ENCODE results near the gene DNAAF1.

The DNAAF1 gene

GRCh38 chr16:84156342-84156784, 11.3 kb downstream of the DNAAF1 start:
- no peak overlapping the region for H3K27ac ChIP-seq (ENCODE audit: low read depth in 2 of 2, low read length in 2 of 2)
- H3K4me1 ChIP-seq (ENCODE audit: control insufficient read depth in 2 of 2, insufficient read depth in 2 of 2, low read length in 2 of 2) = no peaks in the 10 kb centered on the region
- no peaks in the 10 kb centered on the region for H3K9me3 ChIP-seq (ENCODE audit: control insufficient read depth in 2 of 2, low read length in 2 of 2)
- no peaks in the 10 kb centered on the region for H3K36me3 ChIP-seq (ENCODE audit: control insufficient read depth in 2 of 2, insufficient read depth in 2 of 2, low read length in 2 of 2)
- no peak overlapping the region for H3K4me3 ChIP-seq (ENCODE audit: low read length in 2 of 2)
- peaks cover 2 to 5% of the 10 kb centered on the region in 2 donors for H3K27me3 ChIP-seq (ENCODE audit: control insufficient read depth in 2 of 2, insufficient read depth in 2 of 2, low read length in 2 of 2)
- H3K9ac ChIP-seq (ENCODE audit: low read depth in 1 of 2, low read length in 2 of 2) = no peak overlapping the region

GRCh38 chr16:84159007-84159406, 13.9 kb downstream of the DNAAF1 start:
- Histone ChIP-seq H3K9ac (ENCODE audit: low read depth in 1 of 2, low read length in 2 of 2) (no peak overlapping the region), H3K27me3 (ENCODE audit: control insufficient read depth in 2 of 2, insufficient read depth in 2 of 2, low read length in 2 of 2) (peaks cover 2 to 8% of the 10 kb centered on the region in 2 donors), H3K27ac (ENCODE audit: low read depth in 2 of 2, low read length in 2 of 2) (no peak overlapping the region), H3K4me1 (ENCODE audit: control insufficient read depth in 2 of 2, insufficient read depth in 2 of 2, low read length in 2 of 2) (no peaks in the 10 kb centered on the region), H3K9me3 (ENCODE audit: control insufficient read depth in 2 of 2, low read length in 2 of 2) (no peaks in the 10 kb centered on the region), H3K4me3 (ENCODE audit: low read length in 2 of 2) (no peak overlapping the region), H3K36me3 (ENCODE audit: control insufficient read depth in 2 of 2, insufficient read depth in 2 of 2, low read length in 2 of 2) (no peaks in the 10 kb centered on the region)

DNA sequence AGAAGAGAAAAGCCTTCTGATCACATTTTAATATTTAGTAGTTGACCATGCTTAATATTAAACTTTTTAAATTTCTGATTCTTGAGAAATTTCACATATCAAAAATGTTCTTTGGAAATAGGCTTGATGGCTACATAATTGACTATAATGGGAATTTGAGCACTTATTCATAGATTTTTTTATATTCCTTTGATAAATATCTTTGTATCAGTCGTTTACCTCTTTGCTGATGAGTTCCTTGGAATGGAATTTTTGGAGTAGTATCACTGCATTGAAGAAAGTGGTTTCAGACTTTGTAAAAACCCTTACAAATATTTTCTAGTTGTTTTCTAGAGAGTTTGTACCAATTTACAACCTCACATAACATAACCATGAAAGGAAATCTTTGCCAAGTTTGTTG, 14.7 kb downstream of the DNAAF1 start:
- Histone ChIP-seq H3K36me3 (ENCODE audit: control insufficient read depth in 2 of 2, insufficient read depth in 2 of 2, low read length in 2 of 2) (no peaks in the 10 kb centered on the region), H3K4me3 (ENCODE audit: low read length in 2 of 2) (no peak overlapping the region), H3K9ac (ENCODE audit: low read depth in 1 of 2, low read length in 2 of 2) (no peak overlapping the region)

DNA sequence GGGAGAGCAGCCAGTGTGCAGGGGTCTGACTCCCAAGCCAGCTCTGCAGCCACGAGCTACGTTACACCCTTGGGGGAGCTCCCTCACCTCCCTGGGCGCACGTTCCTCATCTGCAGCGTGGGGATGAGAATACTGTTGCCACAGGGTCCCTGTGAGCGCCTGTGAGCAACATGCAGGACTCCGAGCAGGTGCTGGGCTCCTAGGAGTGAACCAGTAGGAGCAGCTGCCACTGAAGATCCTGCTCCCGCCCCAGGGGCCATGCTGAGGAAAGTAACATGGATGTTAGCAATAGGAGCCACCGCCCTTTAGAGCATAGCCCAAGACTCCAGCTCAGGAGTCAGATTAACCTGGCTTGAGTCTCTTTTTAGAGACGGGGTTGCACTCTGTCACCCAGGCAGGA, 15.9 kb downstream of the DNAAF1 start:
- H3K27me3 ChIP-seq (ENCODE audit: control insufficient read depth in 2 of 2, insufficient read depth in 2 of 2, low read length in 2 of 2) = peaks cover 2 to 10% of the 10 kb centered on the region in 2 donors
- H3K4me1 ChIP-seq (ENCODE audit: control insufficient read depth in 2 of 2, insufficient read depth in 2 of 2, low read length in 2 of 2) = no peaks in the 10 kb centered on the region
- no peak overlapping the region for H3K4me3 ChIP-seq (ENCODE audit: low read length in 2 of 2)
- no peaks in the 10 kb centered on the region for H3K36me3 ChIP-seq (ENCODE audit: control insufficient read depth in 2 of 2, insufficient read depth in 2 of 2, low read length in 2 of 2)
- H3K9ac ChIP-seq (ENCODE audit: low read depth in 1 of 2, low read length in 2 of 2) = no peak overlapping the region
- H3K9me3 ChIP-seq (ENCODE audit: control insufficient read depth in 2 of 2, low read length in 2 of 2) = no peaks in the 10 kb centered on the region
- H3K27ac ChIP-seq (ENCODE audit: low read depth in 2 of 2, low read length in 2 of 2) = no peak overlapping the region

More for the DNA sequence above, 14.7 kb downstream of the DNAAF1 start:
- Histone ChIP-seq H3K4me1 (ENCODE audit: control insufficient read depth in 2 of 2, insufficient read depth in 2 of 2, low read length in 2 of 2) (no peaks in the 10 kb centered on the region), H3K27me3 (ENCODE audit: control insufficient read depth in 2 of 2, insufficient read depth in 2 of 2, low read length in 2 of 2) (peaks cover 2 to 10% of the 10 kb centered on the region in 2 donors), H3K27ac (ENCODE audit: low read depth in 2 of 2, low read length in 2 of 2) (no peak overlapping the region), H3K9me3 (ENCODE audit: control insufficient read depth in 2 of 2, low read length in 2 of 2) (no peaks in the 10 kb centered on the region)

- no peaks in the 10 kb centered on the region for H3K4me1 ChIP-seq (ENCODE audit: control insufficient read depth in 2 of 2, insufficient read depth in 2 of 2, low read length in 2 of 2)
- no peak overlapping the region for H3K27ac ChIP-seq (ENCODE audit: low read depth in 2 of 2, low read length in 2 of 2)
- H3K9me3 ChIP-seq (ENCODE audit: control insufficient read depth in 2 of 2, low read length in 2 of 2) = no peaks in the 10 kb centered on the region
- no peaks in the 10 kb centered on the region for H3K36me3 ChIP-seq (ENCODE audit: control insufficient read depth in 2 of 2, insufficient read depth in 2 of 2, low read length in 2 of 2)
- H3K4me3 ChIP-seq (ENCODE audit: low read length in 2 of 2) = no peak overlapping the region
- H3K27me3 ChIP-seq (ENCODE audit: control insufficient read depth in 2 of 2, insufficient read depth in 2 of 2, low read length in 2 of 2) = peaks cover 2 to 10% of the 10 kb centered on the region in 2 donors
- no peak overlapping the region for H3K9ac ChIP-seq (ENCODE audit: low read depth in 1 of 2, low read length in 2 of 2)
These were observed 16.7 kb downstream of the DNAAF1 start for GRCh38 chr16:84161801-84162200.

DNA sequence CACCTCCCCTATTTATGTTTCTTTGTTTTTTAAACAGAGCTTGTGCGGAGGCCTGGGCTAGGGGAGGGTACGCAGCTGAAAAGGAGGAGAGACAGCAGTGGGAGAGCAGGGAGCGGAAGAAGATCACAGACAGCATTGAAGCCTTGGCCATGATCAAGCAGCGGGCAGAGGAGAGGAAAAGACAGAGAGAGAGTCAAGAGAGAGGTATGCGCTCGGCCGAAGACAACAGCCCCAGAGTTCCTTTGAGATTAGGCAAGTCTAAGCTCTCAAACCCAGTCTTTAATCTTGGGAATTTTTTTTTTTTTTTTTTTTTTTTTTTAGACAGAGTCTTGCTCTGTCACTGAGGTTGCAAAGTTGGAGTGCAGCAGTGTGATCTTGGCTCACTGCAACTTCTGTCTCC, 20.6 kb downstream of the DNAAF1 start:
- Histone ChIP-seq H3K27me3 (ENCODE audit: control insufficient read depth in 2 of 2, insufficient read depth in 2 of 2, low read length in 2 of 2) (peaks cover 0 to 7% of the 10 kb centered on the region in 2 donors), H3K36me3 (ENCODE audit: control insufficient read depth in 2 of 2, insufficient read depth in 2 of 2, low read length in 2 of 2) (no peaks in the 10 kb centered on the region), H3K4me1 (ENCODE audit: control insufficient read depth in 2 of 2, insufficient read depth in 2 of 2, low read length in 2 of 2) (no peaks in the 10 kb centered on the region), H3K27ac (ENCODE audit: low read depth in 2 of 2, low read length in 2 of 2) (no peak overlapping the region), H3K4me3 (ENCODE audit: low read length in 2 of 2) (no peak overlapping the region), H3K9ac (ENCODE audit: low read depth in 1 of 2, low read length in 2 of 2) (no peak overlapping the region), H3K9me3 (ENCODE audit: control insufficient read depth in 2 of 2, low read length in 2 of 2) (no peaks in the 10 kb centered on the region)

DNA sequence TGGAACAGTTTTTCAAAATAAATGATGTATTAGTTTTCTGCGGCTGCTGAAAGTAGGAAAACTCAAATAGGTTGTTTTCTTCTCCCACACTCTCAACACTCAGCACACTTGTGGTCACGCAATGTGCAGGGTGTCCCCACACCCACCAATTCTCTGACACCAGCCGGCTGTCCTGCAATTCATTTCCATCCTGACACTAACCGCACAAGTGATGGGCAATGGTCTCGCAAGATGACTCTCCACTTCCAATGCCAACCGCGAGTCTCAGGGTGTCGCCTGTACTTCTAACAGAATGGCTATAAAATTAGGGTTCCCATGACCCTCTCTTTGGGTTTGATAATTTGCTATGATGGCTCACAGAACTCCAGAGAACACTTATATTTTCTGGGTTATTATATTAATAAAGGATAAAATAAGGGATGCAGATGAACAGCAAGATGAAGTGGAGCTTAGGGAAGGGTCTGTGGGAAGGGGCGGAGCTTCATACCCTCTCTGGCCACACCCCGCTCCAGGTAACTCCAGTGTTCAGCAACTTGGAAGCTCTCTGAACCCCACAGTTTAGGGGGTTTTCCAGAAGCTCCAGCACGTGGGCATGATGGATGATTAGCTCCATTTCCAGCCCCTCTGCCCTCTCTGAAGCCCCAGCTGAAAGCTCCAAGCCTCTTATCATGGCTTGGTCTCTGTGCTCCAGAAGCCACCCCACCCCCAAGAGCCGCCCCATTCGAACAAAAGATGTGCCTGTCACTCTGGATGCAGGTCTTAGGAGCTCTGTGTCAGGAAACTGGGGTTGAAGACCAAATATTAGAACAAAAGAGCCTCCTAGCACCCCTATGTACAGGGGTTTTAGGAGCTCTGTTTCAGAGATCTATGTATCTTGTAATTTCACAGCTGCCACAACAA, 21.9 kb downstream of the DNAAF1 start:
- no peaks in the 10 kb centered on the region for H3K36me3 ChIP-seq (ENCODE audit: control insufficient read depth in 2 of 2, insufficient read depth in 2 of 2, low read length in 2 of 2)
- H3K9me3 ChIP-seq (ENCODE audit: control insufficient read depth in 2 of 2, low read length in 2 of 2) = no peaks in the 10 kb centered on the region
- no peaks in the 10 kb centered on the region for H3K4me1 ChIP-seq (ENCODE audit: control insufficient read depth in 2 of 2, insufficient read depth in 2 of 2, low read length in 2 of 2)
- no peak overlapping the region for H3K4me3 ChIP-seq (ENCODE audit: low read length in 2 of 2)
- no peak overlapping the region for H3K27ac ChIP-seq (ENCODE audit: low read depth in 2 of 2, low read length in 2 of 2)
- no peak overlapping the region for H3K9ac ChIP-seq (ENCODE audit: low read depth in 1 of 2, low read length in 2 of 2)
- H3K27me3 ChIP-seq (ENCODE audit: control insufficient read depth in 2 of 2, insufficient read depth in 2 of 2, low read length in 2 of 2) = peaks cover 0 to 2% of the 10 kb centered on the region in 2 donors

DNA sequence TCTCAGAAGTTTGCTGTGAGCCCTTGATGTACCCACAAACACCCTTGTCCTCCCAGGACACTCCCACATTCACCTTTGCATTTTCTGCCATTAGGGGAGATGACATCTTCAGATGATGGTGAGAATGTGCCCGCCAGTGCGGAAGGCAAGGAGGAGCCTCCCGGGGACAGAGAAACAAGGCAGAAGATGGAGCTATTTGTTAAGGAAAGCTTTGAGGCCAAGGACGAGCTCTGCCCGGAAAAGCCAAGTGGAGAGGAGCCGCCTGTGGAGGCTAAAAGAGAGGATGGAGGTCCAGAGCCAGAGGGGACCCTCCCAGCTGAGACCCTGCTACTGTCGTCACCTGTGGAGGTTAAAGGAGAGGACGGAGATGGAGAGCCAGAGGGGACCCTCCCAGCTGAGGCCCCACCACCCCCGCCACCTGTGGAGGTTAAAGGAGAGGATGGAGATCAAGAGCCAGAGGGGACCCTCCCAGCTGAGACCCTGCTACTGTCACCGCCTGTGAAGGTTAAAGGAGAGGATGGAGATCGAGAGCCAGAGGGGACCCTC, 24.7 kb downstream of the DNAAF1 start:
- Histone ChIP-seq H3K27ac (ENCODE audit: low read depth in 2 of 2, low read length in 2 of 2) (no peak overlapping the region), H3K9me3 (ENCODE audit: control insufficient read depth in 2 of 2, low read length in 2 of 2) (no peaks in the 10 kb centered on the region), H3K9ac (ENCODE audit: low read depth in 1 of 2, low read length in 2 of 2) (no peak overlapping the region), H3K27me3 (ENCODE audit: control insufficient read depth in 2 of 2, insufficient read depth in 2 of 2, low read length in 2 of 2) (peaks cover 0 to 5% of the 10 kb centered on the region in 2 donors), H3K36me3 (ENCODE audit: control insufficient read depth in 2 of 2, insufficient read depth in 2 of 2, low read length in 2 of 2) (no peaks in the 10 kb centered on the region), H3K4me3 (ENCODE audit: low read length in 2 of 2) (no peak overlapping the region), H3K4me1 (ENCODE audit: control insufficient read depth in 2 of 2, insufficient read depth in 2 of 2, low read length in 2 of 2) (no peaks in the 10 kb centered on the region)

GRCh38 chr16:84174396-84174795, 29.3 kb downstream of the DNAAF1 start:
- H3K27me3 ChIP-seq (ENCODE audit: control insufficient read depth in 2 of 2, insufficient read depth in 2 of 2, low read length in 2 of 2) = peaks cover 0 to 5% of the 10 kb centered on the region in 2 donors
- H3K4me1 ChIP-seq (ENCODE audit: control insufficient read depth in 2 of 2, insufficient read depth in 2 of 2, low read length in 2 of 2) = peaks cover 13 to 20% of the 10 kb centered on the region in 2 donors
- H3K27ac ChIP-seq (ENCODE audit: low read depth in 2 of 2, low read length in 2 of 2) = no peak overlapping the region
- no peak overlapping the region for H3K9ac ChIP-seq (ENCODE audit: low read depth in 1 of 2, low read length in 2 of 2)
- H3K4me3 ChIP-seq (ENCODE audit: low read length in 2 of 2) = no peak overlapping the region
- peaks cover 8 to 9% of the 10 kb centered on the region in 2 donors for H3K36me3 ChIP-seq (ENCODE audit: control insufficient read depth in 2 of 2, insufficient read depth in 2 of 2, low read length in 2 of 2)
- no peaks in the 10 kb centered on the region for H3K9me3 ChIP-seq (ENCODE audit: control insufficient read depth in 2 of 2, low read length in 2 of 2)

DNA sequence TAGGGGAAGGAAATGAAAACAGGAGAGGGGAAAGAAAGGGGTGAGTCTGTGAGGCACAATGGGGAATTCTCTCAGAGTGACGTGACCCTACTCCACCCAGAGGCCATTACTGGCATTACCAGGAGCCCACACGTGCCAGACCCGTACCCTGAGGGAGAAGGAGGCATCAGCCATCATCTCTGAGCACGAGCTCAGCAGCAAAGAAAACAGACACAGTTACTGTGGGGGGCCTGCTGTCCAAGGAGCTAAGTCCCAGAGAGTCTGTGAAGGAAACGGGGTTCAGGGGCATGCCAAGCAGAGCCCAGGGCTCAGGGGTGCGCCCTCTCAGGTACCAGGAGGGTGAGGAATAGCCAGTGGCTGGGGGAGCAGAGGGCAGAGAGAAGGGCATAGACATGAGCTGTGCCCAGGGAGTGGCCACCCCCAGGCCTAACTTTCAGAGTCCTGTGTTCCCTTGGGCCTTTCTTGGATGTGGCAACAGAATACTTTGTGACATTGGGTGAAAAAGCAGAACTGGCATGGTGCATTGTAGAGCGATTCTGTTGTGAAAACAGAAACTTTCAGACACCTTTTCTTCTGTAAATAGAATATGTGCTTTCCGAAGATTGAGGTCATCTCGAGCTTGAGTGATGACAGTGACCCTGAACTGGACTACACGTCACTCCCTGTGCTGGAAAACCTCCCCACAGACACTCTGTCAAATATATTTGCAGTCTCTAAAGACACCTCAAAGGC, 30.4 kb downstream of the DNAAF1 start:
- Histone ChIP-seq H3K27me3 (ENCODE audit: control insufficient read depth in 2 of 2, insufficient read depth in 2 of 2, low read length in 2 of 2) (peaks cover 0 to 5% of the 10 kb centered on the region in 2 donors), H3K4me3 (ENCODE audit: low read length in 2 of 2) (no peak overlapping the region), H3K9ac (ENCODE audit: low read depth in 1 of 2, low read length in 2 of 2) (no peak overlapping the region), H3K4me1 (ENCODE audit: control insufficient read depth in 2 of 2, insufficient read depth in 2 of 2, low read length in 2 of 2) (peaks cover 13 to 20% of the 10 kb centered on the region in 2 donors), H3K9me3 (ENCODE audit: control insufficient read depth in 2 of 2, low read length in 2 of 2) (no peaks in the 10 kb centered on the region), H3K27ac (ENCODE audit: low read depth in 2 of 2, low read length in 2 of 2) (no peak overlapping the region), H3K36me3 (ENCODE audit: control insufficient read depth in 2 of 2, insufficient read depth in 2 of 2, low read length in 2 of 2) (peaks cover 11 to 15% of the 10 kb centered on the region in 2 donors)

Data from mucosa of rectum (tissue), 2 donors.